ENCODE results near the gene XAGE5.

GRCh38 chrX:52830551-52830950 lies 19.5 kb downstream of the XAGE5 start:
- TF ChIP-seq EZH2 (IDR thresholded peaks at IDR 0.05; ENCODE audit: insufficient read depth, poor library complexity, severe bottlenecking), result no peak
- TF ChIP-seq EZH2phosphoT487 (IDR thresholded peaks at IDR 0.05; ENCODE audit: insufficient read depth, low read depth), result no peak
